ENCODE measurements around the gene SLC49A3. TPM values are rescaled to one million over a fixed set of nuclear protein-coding genes. Genes with fewer than 3 reads are reported as not detected.

The SLC49A3 gene
- total and polyA plus RNA-seq, 2 experiments from 2014 or later: 1.3 to 3.7 TPM

- H3K27ac ChIP-seq (ENCODE audit: low read depth): no peak overlapping the region
- H3K4me2 ChIP-seq: no peak overlapping the region
- peaks cover 29% of the 10 kb centered on the region for H3K27me3 Mint-ChIP-seq (ENCODE audit: insufficient read depth, low read depth, poor library complexity)
- no peaks in the 10 kb centered on the region for H3K79me2 ChIP-seq (replicated peaks; ENCODE audit: insufficient read depth)
- no peaks in the 10 kb centered on the region for H3K9me3 Mint-ChIP-seq
- no peaks in the 10 kb centered on the region for H3K36me3 ChIP-seq (ENCODE audit: insufficient read depth)
- 0 out of 2 replicates have a peak, but pooled peaks cover 3% of the 10 kb centered on the region for H3K27me3 ChIP-seq (ENCODE audit: insufficient read depth)
- peaks cover 14% of the 10 kb centered on the region; the same call in 2 of the 3 replicates for H3K4me1 Mint-ChIP-seq
- H3F3A ChIP-seq (replicated peaks; ENCODE audit: low read depth): no peaks in the 10 kb centered on the region
- H3K36me3 Mint-ChIP-seq (ENCODE audit: low read depth): no peaks in the 10 kb centered on the region
- DNase-seq (ENCODE audit: low spot score) (no peak), ATAC-seq (no peak)
- H3K27ac Mint-ChIP-seq: no peak overlapping the region
- no peaks in the 10 kb centered on the region for H4K20me1 ChIP-seq (replicated peaks; ENCODE audit: insufficient read depth)
- TF ChIP-seq EZH2phosphoT487 (IDR thresholded peaks at IDR 0.05; ENCODE audit: unreplicated experiment) (no peak), POLR2AphosphoS5 (IDR thresholded peaks at IDR 0.05; ENCODE audit: low read depth) (no peak), STAT1 (IDR thresholded peaks at IDR 0.05; ENCODE audit: unreplicated experiment) (no peak), ZNF462 (CRISPR knock-in tag; IDR thresholded peaks at IDR 0.05) (no peak), JUNB (IDR thresholded peaks at IDR 0.05; ENCODE audit: unreplicated experiment) (no peak), EZH2 (IDR thresholded peaks at IDR 0.05; ENCODE audit: low read depth, unreplicated experiment) (no peak)
- H2AFZ ChIP-seq: no peak overlapping the region
- no peaks in the 10 kb centered on the region for H3K9me2 ChIP-seq (ENCODE audit: insufficient read depth)
- H3K4me3 Mint-ChIP-seq: no peak overlapping the region
- no peak overlapping the region for H3K4me3 ChIP-seq
- no peaks in the 10 kb centered on the region for H3K4me1 ChIP-seq (ENCODE audit: insufficient read depth)
Measured at GRCh38 chr4:650461-650860, 38.5 kb downstream of the SLC49A3 start.

GRCh38 chr4:649751-650310 lies 39.1 kb downstream of the SLC49A3 start:
- DNase-seq (ENCODE audit: low spot score) (no peak), ATAC-seq (no peak)
- H3K27me3 Mint-ChIP-seq (ENCODE audit: insufficient read depth, low read depth, poor library complexity): peaks cover 29% of the 10 kb centered on the region
- H3K27ac Mint-ChIP-seq: no peak overlapping the region
- Histone ChIP-seq H3F3A (replicated peaks; ENCODE audit: low read depth) (no peaks in the 10 kb centered on the region), H3K79me2 (replicated peaks; ENCODE audit: insufficient read depth) (no peaks in the 10 kb centered on the region), H3K4me2 (no peak overlapping the region), H4K20me1 (replicated peaks; ENCODE audit: insufficient read depth) (no peaks in the 10 kb centered on the region), H3K27me3 (ENCODE audit: insufficient read depth) (0 out of 2 replicates have a peak, but pooled peaks cover 3% of the 10 kb centered on the region), H3K36me3 (ENCODE audit: insufficient read depth) (no peaks in the 10 kb centered on the region), H3K27ac (ENCODE audit: low read depth) (no peak overlapping the region), H3K4me1 (ENCODE audit: insufficient read depth) (no peaks in the 10 kb centered on the region), H3K4me3 (no peak overlapping the region), H3K9me2 (ENCODE audit: insufficient read depth) (no peaks in the 10 kb centered on the region), H2AFZ (no peak overlapping the region)
- H3K4me1 Mint-ChIP-seq: peaks cover 14% of the 10 kb centered on the region; the same call in 2 of the 3 replicates
- H3K36me3 Mint-ChIP-seq (ENCODE audit: low read depth): no peaks in the 10 kb centered on the region
- H3K4me3 Mint-ChIP-seq: no peak overlapping the region
- no peaks in the 10 kb centered on the region; the same call in 2 of the 3 replicates for H3K9me3 Mint-ChIP-seq
- no peak for TF ChIP-seq CREB1 (CRISPR knock-in tag; IDR thresholded peaks at IDR 0.05; ENCODE audit: low read depth)
- no peak for TF ChIP-seq ZNF114 (CRISPR knock-in tag; IDR thresholded peaks at IDR 0.05)
- TF ChIP-seq REST (IDR thresholded peaks at IDR 0.05; ENCODE audit: unreplicated experiment): no peak
- no peak for TF ChIP-seq ETS1 (IDR thresholded peaks at IDR 0.05)
- TF ChIP-seq ZNF331 (CRISPR knock-in tag; IDR thresholded peaks at IDR 0.05; ENCODE audit: low read depth): no peak
- TF ChIP-seq STAT1 (IDR thresholded peaks at IDR 0.05; ENCODE audit: unreplicated experiment): no peak
- no peak for TF ChIP-seq NANOG (IDR thresholded peaks at IDR 0.05; ENCODE audit: borderline replicate concordance)
- TF ChIP-seq EZH2phosphoT487 (IDR thresholded peaks at IDR 0.05; ENCODE audit: unreplicated experiment): no peak
